ENCODE results near the gene KSR2.

GRCh38 chr12:117645473-117645872, 323.3 kb downstream of the KSR2 start:
- TF ChIP-seq POLR2AphosphoS5 (IDR thresholded peaks at IDR 0.05; ENCODE audit: borderline replicate concordance, low read depth, low read length), result no peak
- TF ChIP-seq EZH2 (IDR thresholded peaks at IDR 0.05), result no peak

Data from SK-N-MC (cell line).